ENCODE data around the gene SPC24.

DNA sequence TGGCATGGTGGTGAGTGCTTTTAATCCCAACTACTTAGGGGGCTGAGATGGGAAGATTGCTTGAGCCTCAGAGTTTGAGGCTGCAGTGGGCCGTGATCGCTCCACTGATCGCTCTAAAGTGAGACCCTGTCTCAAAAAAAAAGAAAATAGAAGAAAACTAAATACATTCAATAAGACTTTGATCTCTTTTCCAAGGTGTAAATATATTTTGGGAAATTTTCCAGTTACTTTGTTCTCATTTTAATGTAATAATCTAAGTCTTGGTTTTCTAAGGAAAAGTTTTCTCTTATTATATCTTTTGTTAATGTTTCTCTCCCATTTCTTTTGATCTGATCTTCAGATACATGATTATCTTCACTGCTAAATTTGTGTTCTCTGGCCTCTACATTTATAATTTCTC lies 56.7 kb downstream of the SPC24 start:
- TF ChIP-seq, protein P1, sequence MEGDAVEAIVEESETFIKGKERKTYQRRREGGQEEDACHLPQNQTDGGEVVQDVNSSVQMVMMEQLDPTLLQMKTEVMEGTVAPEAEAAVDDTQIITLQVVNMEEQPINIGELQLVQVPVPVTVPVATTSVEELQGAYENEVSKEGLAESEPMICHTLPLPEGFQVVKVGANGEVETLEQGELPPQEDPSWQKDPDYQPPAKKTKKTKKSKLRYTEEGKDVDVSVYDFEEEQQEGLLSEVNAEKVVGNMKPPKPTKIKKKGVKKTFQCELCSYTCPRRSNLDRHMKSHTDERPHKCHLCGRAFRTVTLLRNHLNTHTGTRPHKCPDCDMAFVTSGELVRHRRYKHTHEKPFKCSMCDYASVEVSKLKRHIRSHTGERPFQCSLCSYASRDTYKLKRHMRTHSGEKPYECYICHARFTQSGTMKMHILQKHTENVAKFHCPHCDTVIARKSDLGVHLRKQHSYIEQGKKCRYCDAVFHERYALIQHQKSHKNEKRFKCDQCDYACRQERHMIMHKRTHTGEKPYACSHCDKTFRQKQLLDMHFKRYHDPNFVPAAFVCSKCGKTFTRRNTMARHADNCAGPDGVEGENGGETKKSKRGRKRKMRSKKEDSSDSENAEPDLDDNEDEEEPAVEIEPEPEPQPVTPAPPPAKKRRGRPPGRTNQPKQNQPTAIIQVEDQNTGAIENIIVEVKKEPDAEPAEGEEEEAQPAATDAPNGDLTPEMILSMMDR (IDR thresholded peaks at IDR 0.05; ENCODE audit: extremely low read depth in 1 of 2, insufficient read depth in 1 of 2, low read depth in 1 of 2, low read length in 2 of 2), result no peak
- no peak for TF ChIP-seq POLR2AphosphoS5 (IDR thresholded peaks at IDR 0.05; ENCODE audit: insufficient read depth, low read depth, low read length)
- no peak for TF ChIP-seq EZH2 (IDR thresholded peaks at IDR 0.05; ENCODE audit: borderline replicate concordance, low read depth, low read length, severe bottlenecking)

Data from endothelial cell of umbilical vein (primary cell).